OCI-LY3 (cell line): Measurements from ENCODE around the gene TMEM54.

Source experiments
- H2AFZ ChIP-seq: fragments of 200-600, 300-600 bp; shearing (Covaris generic); 2 replicates; pipeline ENCODE4 v1.6.0; 2014; ENCODE audit warnings: antibody characterized with exemption, low read depth, low read length
- H3K27ac ChIP-seq: fragments of 200-600, 300-600 bp; sonication (generic); 2 replicates; pipeline ENCODE4 v1.5.1; 2014; ENCODE audit warnings: mild to moderate bottlenecking, low read length, moderate library complexity, mixed read lengths
- H3K27me3 ChIP-seq: fragments of 200-600, 300-600 bp; sonication (generic); 2 replicates; pipeline ENCODE4 v1.6.1; 2014; ENCODE audit warnings: low read depth, low read length, mixed read lengths
- H3K36me3 ChIP-seq: fragments of 200-600, 300-600 bp; sonication (generic); replicated peaks from 2 replicates; pipeline ENCODE3; 2014; ENCODE audit warnings: low read depth, low read length, mixed read lengths
- H3K4me1 ChIP-seq: fragments of 300-600, 200-600 bp; sonication (generic); 2 replicates; pipeline ENCODE4 v1.6.1; 2014; ENCODE audit warnings: low read length, mixed read lengths
- H3K4me2 ChIP-seq: fragments of 200-600, 300-600 bp; sonication (generic); 2 replicates; pipeline ENCODE4 v1.6.1; 2014; ENCODE audit warnings: low read length, mixed read lengths
- H3K4me3 ChIP-seq: fragments of 300-600, 200-600 bp; sonication (generic); 2 replicates; pipeline ENCODE4 v1.5.1; 2014; ENCODE audit warnings: antibody characterized with exemption, mild to moderate bottlenecking, low read length, moderate library complexity
- H3K79me2 ChIP-seq: fragments of 300-600, 200-600 bp; shearing (Covaris generic); 2 replicates; pipeline ENCODE4 v1.6.1; 2014; ENCODE audit warnings: mild to moderate bottlenecking, low read length, mixed read lengths
- H3K9ac ChIP-seq: fragments of 300-600, 200-600 bp; shearing (Covaris generic); 2 replicates; pipeline ENCODE4 v1.6.0; 2014; ENCODE audit warnings: mild to moderate bottlenecking, low read length, moderate library complexity
- H3K9me3 ChIP-seq: fragments of 200-600, 300-600 bp; shearing (Covaris generic); 2 replicates; pipeline ENCODE4 v1.6.1; 2014; ENCODE audit warnings: low read length, mixed read lengths; ENCODE audit not compliant: insufficient read depth
- H4K20me1 ChIP-seq: fragments of 200-600, 300-600 bp; sonication (generic); 2 replicates; pipeline ENCODE4 v1.6.1; 2016; ENCODE audit warnings: low read length, mixed read lengths; ENCODE audit not compliant: insufficient read depth
- CTCF ChIP-seq: fragments of 200-600, 300-600 bp; sonication (generic); IDR thresholded peaks from 2 replicates; pipeline ENCODE4 v1.5.1; 2014; ENCODE audit warnings: antibody characterized with exemption, low read length, low read depth
- EZH2phosphoT487 ChIP-seq: fragments of 200-600 bp; shearing (Covaris generic); IDR thresholded peaks from 2 replicates; pipeline ENCODE4 v1.6.1; 2018; ENCODE audit warnings: antibody characterized with exemption, mixed run types, low read depth

The TMEM54 gene

GRCh38 chr1:32891241-32891570 lies 10.0 kb downstream of the TMEM54 start:
- TF ChIP-seq EZH2phosphoT487, result no peak
- no peak for TF ChIP-seq CTCF
- H2AFZ ChIP-seq, result no peak overlapping the region

GRCh38 chr1:32890516-32891240 lies 10.5 kb downstream of the TMEM54 start:
- Histone ChIP-seq H3K9ac (no peak overlapping the region), H3K9me3 (no peaks in the 10 kb centered on the region), H3K4me3 (no peak overlapping the region), H3K79me2 (no peaks in the 10 kb centered on the region), H3K36me3 (no peaks in the 10 kb centered on the region), H3K4me1 (no peaks in the 10 kb centered on the region), H3K27me3 (no peaks in the 10 kb centered on the region), H3K27ac (no peak overlapping the region), H4K20me1 (no peaks in the 10 kb centered on the region), H2AFZ (no peak overlapping the region), H3K4me2 (no peak overlapping the region)
- TF ChIP-seq EZH2phosphoT487, result no peak
- no peak for TF ChIP-seq CTCF

More at GRCh38 chr1:32891241-32891570, 10.0 kb downstream of the TMEM54 start:
- no peaks in the 10 kb centered on the region for H4K20me1 ChIP-seq
- no peaks in the 10 kb centered on the region for H3K36me3 ChIP-seq
- no peaks in the 10 kb centered on the region for H3K4me1 ChIP-seq
- H3K4me3 ChIP-seq, result no peak overlapping the region
- H3K27me3 ChIP-seq, result no peaks in the 10 kb centered on the region
- H3K27ac ChIP-seq, result no peak overlapping the region
- no peaks in the 10 kb centered on the region for H3K9me3 ChIP-seq
- H3K79me2 ChIP-seq, result no peaks in the 10 kb centered on the region
- no peak overlapping the region for H3K9ac ChIP-seq
- H3K4me2 ChIP-seq, result no peak overlapping the region

GRCh38 chr1:32889731-32890278 lies 11.4 kb downstream of the TMEM54 start:
- Histone ChIP-seq H3K4me2 (no peak overlapping the region), H2AFZ (no peak overlapping the region), H3K9me3 (no peaks in the 10 kb centered on the region), H3K4me3 (no peak overlapping the region), H4K20me1 (no peaks in the 10 kb centered on the region), H3K36me3 (no peaks in the 10 kb centered on the region), H3K27ac (no peak overlapping the region), H3K27me3 (no peaks in the 10 kb centered on the region), H3K79me2 (no peaks in the 10 kb centered on the region), H3K4me1 (no peaks in the 10 kb centered on the region), H3K9ac (no peak overlapping the region)
- TF ChIP-seq CTCF (no peak), EZH2phosphoT487 (no peak)

- H3K27me3 ChIP-seq, result no peaks in the 10 kb centered on the region
These were observed 12.3 kb downstream of the TMEM54 start for GRCh38 chr1:32888677-32889420.

More at GRCh38 chr1:32888677-32889420, 12.3 kb downstream of the TMEM54 start:
- H3K79me2 ChIP-seq, result no peaks in the 10 kb centered on the region
- no peaks in the 10 kb centered on the region for H4K20me1 ChIP-seq
- no peak overlapping the region for H3K27ac ChIP-seq
- no peak overlapping the region for H3K4me3 ChIP-seq
- H3K36me3 ChIP-seq, result no peaks in the 10 kb centered on the region
- TF ChIP-seq EZH2phosphoT487, result no peak
- TF ChIP-seq CTCF, result no peak
- no peak overlapping the region for H2AFZ ChIP-seq
- no peak overlapping the region for H3K4me2 ChIP-seq
- H3K4me1 ChIP-seq, result no peaks in the 10 kb centered on the region
- no peaks in the 10 kb centered on the region for H3K9me3 ChIP-seq
- no peak overlapping the region for H3K9ac ChIP-seq
